HepG2 (cell line): Measurements from ENCODE around the gene GSDME. TPM values are rescaled to one million over a fixed set of nuclear protein-coding genes. Genes with fewer than 3 reads are reported as not detected.

Experiments used
- ELF3 ChIP-seq: IDR thresholded peaks from 2 replicates; pipeline ENCODE4 v1.6.1; 2016; ENCODE audit warnings: missing genetic modification reagents, missing compliant biosample characterization
- FOSL1 ChIP-seq: sonication (generic); formaldehyde crosslinking; IDR thresholded peaks from 2 replicates; pipeline ENCODE4 v1.9.0; 2021; ENCODE audit warnings: missing genetic modification reagents, borderline replicate concordance
- FOXA1 ChIP-seq, 2 experiments: fragments of 450-650 bp in 1 of 2; sonication (generic) in 1 of 2; formaldehyde crosslinking in 1 of 2; IDR thresholded peaks; 2 replicates each; pipeline versions ENCODE4 v1.4.0 to v1.6.1; 2016 to 2020; ENCODE audit warnings: missing genetic modification reagents in 1 of 2
- GRHL1 ChIP-seq: sonication (generic); formaldehyde crosslinking; conservative IDR thresholded peaks from 2 replicates; pipeline ENCODE4 v1.8.0; 2022; ENCODE audit warnings: missing genetic modification reagents
- HOXA5 ChIP-seq: sonication (generic); formaldehyde crosslinking; IDR thresholded peaks from 2 replicates; pipeline ENCODE4 v1.4.0; 2020; ENCODE audit warnings: missing genetic modification reagents
- JUND ChIP-seq: sonication (generic); formaldehyde crosslinking; IDR thresholded peaks from 2 replicates; pipeline ENCODE4 v1.8.0; 2022; ENCODE audit warnings: mild to moderate bottlenecking, missing genetic modification reagents
- MIER3 ChIP-seq: IDR thresholded peaks from 2 replicates; pipeline ENCODE4 v1.6.1; 2016; ENCODE audit warnings: missing compliant biosample characterization, borderline replicate concordance
- MNT ChIP-seq: fragments of 450-650 bp; IDR thresholded peaks from 2 replicates; pipeline ENCODE4 v1.6.1; 2016
- PRDM4 ChIP-seq: sonication (generic); formaldehyde crosslinking; IDR thresholded peaks from 2 replicates; pipeline ENCODE4 v1.9.0; 2021; ENCODE audit warnings: missing genetic modification reagents, borderline replicate concordance
- SOX13 ChIP-seq, 3 experiments: fragments of 450-650 bp in 1 of 3; sonication (generic) in 1 of 3; formaldehyde crosslinking in 1 of 3; IDR thresholded peaks in 2 of 3; conservative IDR thresholded peaks in 1 of 3; 2 replicates each; pipeline versions ENCODE4 v1.5.0 to v1.6.1; 2016 to 2020; ENCODE audit warnings: antibody characterized with exemption in 1 of 3, mild to moderate bottlenecking in 1 of 3, missing compliant biosample characterization in 1 of 3, missing genetic modification reagents in 1 of 3, moderate library complexity in 1 of 3
- SOX5 ChIP-seq: IDR thresholded peaks from 2 replicates; pipeline ENCODE4 v1.6.1; 2016; ENCODE audit warnings: borderline replicate concordance
- ZBTB33 ChIP-seq: sonication (generic); formaldehyde crosslinking; IDR thresholded peaks from 2 replicates; pipeline ENCODE4 v1.4.0; 2020; ENCODE audit warnings: missing genetic modification reagents
- ZNF24 ChIP-seq: fragments of 450-650 bp; IDR thresholded peaks from 2 replicates; pipeline ENCODE4 v1.6.1; 2017; ENCODE audit warnings: antibody characterized with exemption, mild to moderate bottlenecking
- ZNF317 ChIP-seq: sonication (generic); formaldehyde crosslinking; IDR thresholded peaks from 2 replicates; pipeline ENCODE4 v1.5.0; 2020; ENCODE audit warnings: mild to moderate bottlenecking, missing genetic modification reagents
- ZNF713 ChIP-seq: sonication (generic); formaldehyde crosslinking; IDR thresholded peaks from 2 replicates; pipeline ENCODE4 v1.4.0; 2020; ENCODE audit warnings: mild to moderate bottlenecking, missing genetic modification reagents
- ZSCAN5A ChIP-seq: sonication (generic); formaldehyde crosslinking; IDR thresholded peaks from 2 replicates; pipeline ENCODE4 v1.8.0; 2022; ENCODE audit warnings: mild to moderate bottlenecking, missing genetic modification reagents, borderline replicate concordance
- polyA plus RNA-seq, 8 experiments: library from polyadenylated mRNA; depleted of rRNA in 3 of 8; stranded (reverse) in 7 of 8; unstranded in 1 of 8; fragments of >200 nt; fragmentation: Illumina TruSeq in 4 of 8; extraction: Trizol in 4 of 8; gene quantifications; 2 replicates each; pipeline versions ENCODE4 v1.2.1 to v1.2.3, GENCODE V29; 2011 to 2016; ENCODE audit warnings: low read depth in 4 of 8, missing spikeins in 1 of 8, mixed read lengths in 1 of 8; ENCODE audit not compliant: insufficient read depth in 1 of 8
- total RNA-seq, 5 experiments: library from RNA; depleted of rRNA; stranded (reverse); fragments of >200 nt; fragmentation: Illumina TruSeq; extraction: Trizol; gene quantifications; 2 replicates each; pipeline ENCODE4 v1.2.3, GENCODE V29; 2016; ENCODE audit warnings: low read depth in 1 of 5

Gene GSDME
- total and polyA plus RNA-seq, 2 of the 13 experiments (the other 11 are each of a cell fraction or from before 2014, with no cell fraction given), result 19.2 to 28.2 TPM

GRCh38 chr7:24755541-24756407, 1.5 kb downstream of the GSDME start (continued):
- TF ChIP-seq FOXA1 (IDR thresholded peaks at IDR 0.05), result no peak
- peak; percentile 17; the same call in 1 of the 2 replicates for TF ChIP-seq FOXA1 (CRISPR knock-in tag; IDR thresholded peaks at IDR 0.05)
- TF ChIP-seq FOSL1 (CRISPR knock-in tag), result peak; percentile 55; the same call in 1 of the 2 replicates
- no peak for TF ChIP-seq ZNF713 (CRISPR knock-in tag)
- TF ChIP-seq HOXA5, result no peak
- TF ChIP-seq SOX5 (CRISPR knock-in tag), result peak; percentile 36; the same call in 1 of the 2 replicates
- peak; percentile 41; the same call in 1 of the 2 replicates for TF ChIP-seq JUND (CRISPR knock-in tag)
- no peak for TF ChIP-seq ZSCAN5A (CRISPR knock-in tag)
- no peak for TF ChIP-seq GRHL1
- no peak for TF ChIP-seq ZNF24
- TF ChIP-seq SOX13 (IDR thresholded peaks at IDR 0.05), result no peak
- peak in 1 of 2 experiments; percentile 27; a peak in 1 of 4 replicates for TF ChIP-seq SOX13 (CRISPR knock-in tag; conservative IDR thresholded peaks at IDR 0.05 in 1 of 2, IDR thresholded peaks at IDR 0.05 in 1 of 2)
- no peak for TF ChIP-seq ZNF317 (CRISPR knock-in tag)
- no peak for TF ChIP-seq PRDM4
- no peak for TF ChIP-seq ZBTB33 (CRISPR knock-in tag)
- TF ChIP-seq MIER3 (CRISPR knock-in tag), result no peak; the same call in 1 of the 2 replicates
- 0 out of 2 replicates have a peak, but pooled peaks have one; percentile 6 for TF ChIP-seq MNT
- peak; percentile 53; the same call in 1 of the 2 replicates for TF ChIP-seq ELF3 (CRISPR knock-in tag)
